SW480 (cell line): ENCODE measurements around the gene COL4A2.
"Not testable (repeated sequence)": the region's sequence is repeated elsewhere in the genome, so short reads cannot be mapped to it uniquely, and the experiment has no call there.

Source experiments
- DNase-seq: peaks from one replicate; pipeline ENCODE4 v3.0.0-alpha.2; 2016; ENCODE audit warnings: low spot score

Gene COL4A2

DNA sequence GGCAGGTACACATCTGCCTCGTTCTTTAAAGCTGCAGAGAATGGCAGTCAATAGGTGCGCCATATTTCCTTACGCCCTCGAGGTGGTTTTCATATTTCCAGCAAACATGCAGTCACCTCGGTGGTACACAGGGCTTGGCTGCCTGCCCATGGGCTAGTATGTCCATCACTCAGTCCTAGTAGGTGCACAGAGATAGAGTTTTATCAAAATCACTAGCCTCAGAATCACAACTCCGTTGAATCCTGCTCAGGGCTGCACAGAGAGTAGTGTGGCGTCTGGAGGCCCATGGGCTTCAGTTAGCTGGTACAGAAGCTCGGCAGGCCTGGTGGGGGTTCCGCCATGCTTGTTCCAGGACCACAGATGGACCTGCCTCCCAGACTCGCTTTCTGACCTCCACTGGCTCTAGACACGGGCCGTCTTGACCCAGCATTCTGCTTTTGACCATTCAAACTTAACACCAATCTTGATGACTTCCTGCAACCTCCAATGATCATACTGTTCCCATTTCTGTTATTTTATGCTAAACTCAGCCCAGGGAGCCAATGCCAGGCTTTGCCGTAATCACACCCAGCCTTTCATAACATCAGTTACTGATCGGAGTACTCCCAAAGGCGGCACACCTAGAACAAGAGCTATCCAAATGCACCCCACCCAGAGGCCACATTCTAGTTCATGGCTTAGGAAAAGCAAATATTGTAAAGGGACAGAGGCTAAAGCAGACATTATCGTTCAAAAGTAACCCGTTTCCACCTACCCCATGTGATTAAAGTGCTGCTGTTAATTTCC is 134.1 kb downstream of the COL4A2 start:
- no peak for DNase-seq

DNA sequence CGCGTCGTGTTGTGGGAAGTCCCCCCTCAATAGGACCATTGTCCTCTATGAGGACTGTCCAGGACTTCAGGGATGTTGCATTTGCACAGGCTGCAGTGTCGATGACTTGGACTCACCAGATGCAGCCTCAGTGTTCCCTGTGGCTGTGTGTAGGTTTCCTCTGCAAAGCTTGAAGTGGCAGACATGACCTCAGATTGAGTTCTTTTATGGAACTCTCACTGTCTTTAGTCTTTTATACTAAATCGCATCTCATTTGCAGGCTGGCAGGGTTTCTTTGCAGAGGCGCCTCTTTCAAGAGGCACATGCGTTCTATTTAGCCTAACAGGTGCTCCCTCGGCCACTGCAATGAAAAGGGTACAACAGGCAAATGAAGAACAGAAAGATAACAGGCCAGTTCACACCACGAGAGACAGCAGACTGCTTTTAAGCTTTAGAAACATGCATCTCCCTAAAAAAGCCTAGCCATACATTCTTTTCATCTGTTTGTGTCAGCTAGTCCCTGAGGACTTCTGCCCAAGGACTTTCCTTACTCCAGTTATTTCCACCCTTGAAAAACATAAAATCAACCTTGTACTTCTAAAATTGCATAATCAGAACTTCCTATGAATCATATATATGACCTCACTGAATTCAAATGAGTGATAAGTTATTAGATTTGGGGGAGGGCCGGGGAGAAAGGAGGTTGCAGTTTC is 136.0 kb downstream of the COL4A2 start:
- peak; percentile 41 for DNase-seq

DNA sequence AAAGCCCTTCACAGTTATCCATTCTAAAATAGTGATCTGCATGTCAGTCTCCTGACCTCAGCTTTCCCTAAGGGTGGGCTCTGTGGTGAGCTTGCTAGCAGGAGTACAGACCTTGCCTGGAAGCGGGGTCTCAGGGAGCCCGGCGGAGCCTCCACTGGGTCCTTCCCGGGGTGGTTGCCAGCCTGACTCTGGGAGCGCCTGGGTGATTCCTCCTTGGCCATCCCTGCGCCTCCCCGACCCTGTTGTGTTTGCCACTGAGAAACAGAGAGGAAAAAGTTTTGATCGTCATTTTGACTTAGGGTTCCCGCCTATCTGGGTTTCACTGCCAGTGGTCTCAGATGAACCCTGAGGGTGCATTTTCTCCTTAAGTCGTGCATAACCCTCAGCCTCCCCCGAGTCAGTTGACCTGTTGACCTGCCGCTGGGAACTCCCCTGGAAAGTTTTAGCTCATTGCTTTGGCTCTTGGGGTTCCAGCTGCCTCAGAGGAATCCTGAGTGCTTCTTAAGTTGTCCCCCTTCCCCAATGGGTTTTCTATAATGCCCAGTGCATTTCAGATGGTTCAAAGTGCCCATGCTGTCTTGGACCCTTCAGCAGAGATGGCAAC is 136.6 kb downstream of the COL4A2 start:
- no peak for DNase-seq

DNA sequence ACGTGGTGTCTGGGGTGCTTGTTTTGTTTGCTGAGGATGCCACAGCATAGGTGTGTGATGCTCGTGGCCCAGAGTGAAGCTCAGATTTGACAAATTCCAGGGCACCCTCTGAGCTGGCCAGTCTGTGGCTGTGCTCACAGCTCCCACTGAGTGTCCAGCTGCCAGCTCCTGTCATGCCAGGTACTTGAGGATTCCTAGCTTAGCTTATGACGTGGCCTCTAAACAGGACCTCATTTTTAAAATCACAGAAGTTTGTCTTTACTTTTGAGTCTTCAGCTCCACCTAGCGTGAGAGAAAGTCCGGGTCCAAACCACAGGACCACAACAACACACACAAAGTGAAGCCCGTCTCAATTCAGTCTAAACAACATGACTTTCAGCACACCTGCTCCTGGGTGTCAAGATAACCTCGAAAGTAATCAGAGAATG is 137.2 kb downstream of the COL4A2 start:
- peak; percentile 77 for DNase-seq

DNA sequence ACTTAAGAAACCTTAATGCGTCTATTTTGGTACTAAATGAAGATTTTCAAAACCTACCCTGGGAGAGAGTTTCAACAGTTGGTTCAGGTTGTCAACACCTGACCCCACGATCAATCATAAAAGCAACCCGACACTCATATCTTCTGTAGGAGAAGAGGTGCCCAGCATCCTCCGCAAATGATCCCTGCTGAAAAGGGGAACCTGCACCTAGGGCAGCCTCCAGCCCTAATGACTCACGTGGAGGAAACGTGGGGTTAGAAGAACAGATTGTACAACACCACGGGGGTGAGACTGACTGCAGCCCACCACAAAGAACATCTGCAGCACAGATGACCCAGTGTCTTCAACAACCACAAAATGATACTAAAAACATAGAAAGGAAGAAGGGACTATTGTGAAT is 138.1 kb downstream of the COL4A2 start:
- DNase-seq = no peak

DNA sequence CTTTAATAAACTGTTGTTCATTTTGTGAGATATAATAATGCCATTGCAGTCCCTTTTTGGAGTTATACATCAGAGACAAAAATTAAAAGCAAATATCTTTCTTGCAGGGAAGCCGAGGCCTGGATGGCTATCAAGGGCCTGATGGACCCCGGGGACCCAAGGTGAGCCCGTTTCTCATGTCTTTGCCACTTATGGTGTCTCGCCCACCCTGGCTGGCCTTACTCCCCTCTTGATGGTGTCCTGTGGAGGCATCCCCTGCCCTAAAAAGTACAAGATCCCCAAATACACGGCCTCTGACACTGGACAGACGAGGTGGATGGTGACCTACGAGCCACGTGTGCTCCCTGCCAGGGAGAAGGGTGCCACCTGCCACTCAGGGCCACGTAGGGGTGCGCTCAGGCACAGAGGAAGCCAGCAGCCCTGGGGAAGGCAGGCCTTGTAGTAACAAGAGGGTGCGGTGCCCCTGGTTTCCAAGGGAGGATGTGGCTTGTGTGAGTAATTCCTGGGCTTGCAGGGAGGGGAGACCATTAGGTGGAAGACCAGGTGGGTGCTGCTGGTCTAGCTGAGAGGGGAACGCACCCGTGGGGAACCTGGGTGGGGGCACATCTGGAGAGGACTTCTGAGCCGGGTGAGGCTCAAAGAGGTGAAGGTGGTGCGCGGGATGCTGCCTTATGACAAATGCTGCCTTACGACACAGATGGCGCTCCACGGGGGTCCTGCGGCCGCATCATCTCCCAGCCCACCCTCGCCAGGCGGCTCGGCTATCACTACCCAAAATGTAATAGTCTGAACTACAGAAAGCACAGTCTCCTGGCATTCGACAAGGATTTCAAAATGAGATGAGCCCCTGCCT is 138.9 kb downstream of the COL4A2 start:
- peak; percentile 65 for DNase-seq

DNA sequence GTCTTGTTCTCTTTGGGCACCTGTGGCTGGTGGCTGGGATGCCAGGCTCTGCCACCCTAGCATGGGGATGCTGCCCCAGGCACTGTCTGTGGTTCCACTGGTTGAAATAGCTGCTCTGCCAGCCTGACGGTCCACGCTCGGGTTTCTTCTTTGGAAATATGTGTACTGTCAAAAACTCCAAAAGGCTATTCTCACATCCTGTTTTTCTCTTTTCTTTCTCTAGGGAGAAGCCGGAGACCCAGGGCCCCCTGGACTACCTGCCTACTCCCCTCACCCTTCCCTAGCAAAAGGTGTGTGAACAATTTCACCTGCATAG is 139.4 kb downstream of the COL4A2 start:
- DNase-seq = no peak

DNA sequence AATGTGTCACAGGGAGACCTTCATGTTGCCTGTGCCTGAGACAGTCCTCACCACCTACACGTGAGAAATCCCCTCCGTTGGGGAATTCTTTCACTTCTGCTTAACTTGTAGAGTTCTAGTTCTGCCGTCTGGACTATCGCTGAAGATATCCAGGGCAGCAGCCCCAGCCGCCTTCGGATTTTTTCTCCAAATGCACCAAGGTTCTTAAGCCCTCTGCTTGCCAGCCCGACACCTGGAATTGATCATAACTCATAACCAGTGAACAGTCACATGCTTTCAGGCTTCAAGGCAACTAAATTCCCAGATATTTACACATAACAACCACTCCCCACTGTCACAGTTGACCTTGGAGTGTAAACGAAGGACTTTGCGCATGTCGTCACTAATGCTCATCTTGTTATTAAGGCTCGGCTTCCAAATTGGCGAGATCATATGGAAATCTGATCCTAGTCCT is 140.0 kb downstream of the COL4A2 start:
- no peak for DNase-seq

DNA sequence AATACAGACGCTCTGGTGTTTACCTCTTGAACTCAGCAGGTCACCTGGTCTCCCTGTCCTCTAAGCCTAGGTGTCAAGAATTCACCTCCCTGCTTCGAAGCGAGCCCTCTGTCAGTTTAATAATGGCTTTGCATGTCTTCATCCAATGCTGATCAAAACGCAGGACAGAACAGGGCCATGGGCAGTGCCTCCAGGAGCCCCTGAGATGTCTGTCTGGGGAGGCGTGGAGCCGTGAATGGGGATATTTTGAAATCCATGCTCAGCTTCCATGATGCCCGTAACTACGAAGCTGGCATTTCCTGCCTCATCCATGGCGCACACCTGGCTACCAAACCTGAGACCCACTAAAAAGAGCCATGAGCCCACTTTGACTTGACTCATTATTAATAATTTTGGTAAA is 140.7 kb downstream of the COL4A2 start:
- DNase-seq = no peak

DNA sequence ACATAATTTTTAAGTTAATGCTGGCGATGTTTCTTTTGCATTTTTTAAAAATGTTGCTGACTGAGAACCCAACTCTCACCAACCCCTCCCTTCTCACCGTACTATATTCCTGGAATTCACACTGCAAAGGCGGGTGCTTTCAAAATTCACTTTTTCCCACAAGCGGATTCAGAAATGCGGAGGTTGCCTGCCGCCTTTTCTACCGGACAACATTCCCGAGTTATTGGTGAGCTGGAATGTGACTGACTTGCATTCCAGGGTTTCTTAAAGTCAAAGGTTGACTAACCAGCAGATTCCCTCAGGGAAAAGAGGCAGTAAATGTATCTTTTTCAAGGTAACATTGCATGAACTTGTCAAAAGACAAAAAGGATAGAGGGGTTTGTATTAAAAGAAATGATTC is 141.1 kb downstream of the COL4A2 start:
- peak; percentile 76 for DNase-seq

DNA sequence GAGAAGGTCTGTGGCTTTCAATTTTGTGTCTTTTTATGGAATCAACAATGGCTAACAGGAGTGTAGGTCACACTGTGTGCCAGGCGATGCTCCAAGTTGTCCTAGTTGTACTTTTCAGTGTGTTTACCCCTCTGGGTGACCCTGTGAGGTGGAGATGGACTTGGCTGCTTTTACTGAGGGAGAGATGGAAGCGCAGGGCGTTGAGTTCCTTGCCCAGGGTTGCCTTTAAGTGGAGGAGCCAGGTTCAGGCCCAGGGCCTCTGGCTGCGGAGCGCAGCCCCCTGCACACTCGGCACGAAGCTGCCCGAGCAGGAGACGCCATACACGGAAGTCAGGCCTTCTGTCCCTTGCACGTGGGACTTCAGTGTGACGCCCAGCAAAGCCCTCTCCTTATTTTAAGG is 141.6 kb downstream of the COL4A2 start:
- DNase-seq = no peak

DNA sequence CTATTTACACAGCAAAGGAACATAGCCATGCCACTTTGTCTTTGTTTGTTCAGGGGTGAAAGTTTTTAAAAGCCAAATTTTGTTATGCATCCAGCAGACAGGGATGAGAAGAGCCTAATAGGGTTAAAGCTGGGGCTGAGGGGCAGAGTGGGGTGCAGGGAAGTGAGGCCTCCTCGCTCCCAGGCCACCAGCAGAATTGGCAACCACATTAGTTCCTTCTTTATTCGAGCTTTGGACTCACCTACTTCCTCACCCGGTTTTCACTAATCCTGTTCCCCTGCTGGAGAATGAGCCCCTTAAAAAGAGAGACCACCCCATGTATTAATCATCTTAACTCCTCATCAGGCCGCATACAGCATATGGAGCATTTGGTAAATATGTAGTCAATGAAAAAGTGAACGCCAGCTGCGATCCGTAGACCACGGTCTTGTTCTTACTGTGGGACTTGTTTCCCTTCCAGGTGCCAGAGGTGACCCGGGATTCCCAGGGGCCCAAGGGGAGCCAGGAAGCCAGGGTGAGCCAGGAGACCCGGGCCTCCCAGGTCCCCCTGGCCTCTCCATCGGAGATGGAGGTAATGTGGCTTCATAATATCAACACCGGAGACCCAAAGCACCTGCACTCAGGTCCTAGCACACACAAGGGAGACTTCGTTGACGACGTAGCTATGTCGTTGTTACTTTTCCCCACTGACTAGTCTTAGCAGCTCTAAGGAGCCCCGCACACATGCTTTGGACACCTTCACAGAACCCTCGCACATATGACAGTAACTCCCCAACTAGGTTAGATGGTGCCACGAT is 142.3 kb downstream of the COL4A2 start:
- DNase-seq = no peak

DNA sequence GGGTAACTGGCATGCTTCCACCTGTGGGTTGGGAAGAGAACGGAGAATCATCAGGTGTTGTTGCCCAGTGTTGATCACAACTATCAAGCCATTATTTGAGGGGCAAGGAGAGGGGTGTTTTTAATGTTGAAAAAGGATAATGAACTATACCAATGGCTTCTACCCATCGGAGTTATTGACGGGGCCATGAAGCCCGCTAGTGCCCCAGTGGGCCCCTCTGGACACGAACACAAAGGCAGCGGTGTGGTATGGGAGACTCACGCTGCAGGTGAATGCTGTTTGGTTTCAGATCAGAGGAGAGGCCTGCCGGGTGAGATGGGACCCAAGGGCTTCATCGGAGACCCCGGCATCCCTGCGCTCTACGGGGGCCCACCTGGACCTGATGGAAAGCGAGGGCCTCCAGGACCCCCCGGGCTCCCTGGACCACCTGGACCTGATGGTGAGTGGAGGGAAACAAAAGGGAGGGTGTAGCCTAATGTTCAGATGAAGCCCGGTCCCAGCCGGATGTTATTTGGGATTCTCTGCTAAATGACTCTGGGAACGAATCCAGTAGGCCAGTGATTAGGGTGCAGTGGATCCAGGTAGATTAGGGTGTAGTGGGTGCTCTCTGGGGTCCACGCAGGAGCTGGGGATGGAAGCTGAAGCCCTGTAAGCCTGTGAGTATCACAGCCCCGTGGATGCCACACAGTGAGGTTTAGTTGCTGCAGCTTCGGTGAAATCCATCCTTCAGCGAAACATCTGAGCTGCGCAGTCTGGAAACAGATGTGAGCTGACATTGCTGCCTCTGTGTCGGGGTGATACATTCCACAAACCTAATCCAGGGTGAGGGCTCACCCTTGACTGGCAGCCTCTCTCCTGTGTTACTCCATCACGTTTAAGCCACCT is 143.2 kb downstream of the COL4A2 start:
- DNase-seq = no peak

DNA sequence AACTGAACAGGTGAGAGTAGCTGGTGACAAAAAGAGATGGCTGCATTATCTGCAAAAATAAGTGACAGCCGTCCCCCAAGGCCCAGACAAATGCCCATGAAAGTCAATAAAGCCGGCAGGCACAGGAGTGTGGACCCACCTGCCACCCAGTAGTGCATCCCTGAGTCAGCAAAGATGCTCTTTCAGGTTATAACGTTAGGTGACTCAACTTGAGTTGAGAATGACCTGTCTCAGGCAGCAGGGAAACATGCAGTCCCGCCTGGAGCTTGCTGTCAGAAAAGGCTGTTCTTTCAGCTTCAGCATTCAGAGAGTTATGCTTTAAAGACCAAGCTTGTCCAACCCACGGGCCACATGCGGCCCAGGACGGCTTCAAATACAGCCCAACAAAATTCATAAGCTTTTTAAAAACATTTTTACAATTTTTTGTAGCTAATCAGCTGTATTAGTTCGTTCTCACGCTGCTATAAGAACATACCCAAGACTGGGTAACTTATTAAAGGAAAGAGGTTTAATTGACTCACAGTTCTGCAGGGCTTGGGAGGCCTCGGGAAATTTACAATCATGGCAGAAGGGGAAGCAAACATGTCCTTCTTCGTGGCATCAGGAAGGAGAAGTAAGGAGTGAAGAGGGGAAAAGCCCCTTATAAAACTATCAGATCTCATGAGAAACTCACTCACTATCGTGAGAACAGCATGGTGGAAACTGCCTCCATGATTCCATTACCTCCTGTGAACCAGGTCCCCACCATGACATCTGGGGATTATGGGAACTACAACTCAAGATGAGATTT is 144.1 kb downstream of the COL4A2 start:
- no peak for DNase-seq

DNA sequence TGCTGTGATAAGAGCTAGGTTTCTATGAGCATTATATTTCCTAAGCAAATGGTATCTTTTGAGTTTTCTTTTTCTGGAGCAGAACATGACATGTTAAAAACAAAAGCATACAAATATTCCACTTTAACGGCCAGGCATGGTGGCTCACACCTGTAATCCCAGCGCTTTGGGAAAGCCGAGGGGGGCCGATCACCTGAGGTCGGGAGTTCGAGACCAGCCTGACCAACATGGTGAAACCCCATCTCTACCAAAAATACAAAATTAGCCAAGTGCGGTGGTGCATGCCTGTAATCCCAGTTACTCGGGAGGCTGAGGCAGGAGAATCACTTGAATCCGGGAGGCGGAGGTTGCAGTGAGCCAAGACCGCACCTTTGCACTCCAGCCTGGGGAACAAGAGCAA is 146.0 kb downstream of the COL4A2 start:
- DNase-seq = not testable (repeated sequence)

DNA sequence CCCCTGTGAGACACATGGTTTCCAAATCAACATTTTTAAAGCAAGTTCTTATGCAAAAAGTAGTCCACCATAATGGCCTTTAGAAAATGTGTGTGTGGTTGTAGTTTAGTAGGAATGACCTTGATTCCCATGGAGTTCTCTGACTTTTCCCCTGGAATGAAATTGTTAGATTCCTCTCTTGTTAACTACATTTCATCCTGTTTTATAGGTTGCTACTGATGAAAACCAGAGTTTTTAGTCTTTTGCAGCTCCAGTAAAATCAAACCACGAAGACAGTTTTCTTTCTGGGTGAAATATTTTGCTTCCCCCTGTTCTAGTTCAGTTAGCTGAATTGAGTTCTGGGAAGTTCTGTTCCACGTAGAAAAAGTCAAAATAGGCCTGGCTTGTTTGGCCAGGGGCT is 146.7 kb downstream of the COL4A2 start:
- DNase-seq = no peak

DNA sequence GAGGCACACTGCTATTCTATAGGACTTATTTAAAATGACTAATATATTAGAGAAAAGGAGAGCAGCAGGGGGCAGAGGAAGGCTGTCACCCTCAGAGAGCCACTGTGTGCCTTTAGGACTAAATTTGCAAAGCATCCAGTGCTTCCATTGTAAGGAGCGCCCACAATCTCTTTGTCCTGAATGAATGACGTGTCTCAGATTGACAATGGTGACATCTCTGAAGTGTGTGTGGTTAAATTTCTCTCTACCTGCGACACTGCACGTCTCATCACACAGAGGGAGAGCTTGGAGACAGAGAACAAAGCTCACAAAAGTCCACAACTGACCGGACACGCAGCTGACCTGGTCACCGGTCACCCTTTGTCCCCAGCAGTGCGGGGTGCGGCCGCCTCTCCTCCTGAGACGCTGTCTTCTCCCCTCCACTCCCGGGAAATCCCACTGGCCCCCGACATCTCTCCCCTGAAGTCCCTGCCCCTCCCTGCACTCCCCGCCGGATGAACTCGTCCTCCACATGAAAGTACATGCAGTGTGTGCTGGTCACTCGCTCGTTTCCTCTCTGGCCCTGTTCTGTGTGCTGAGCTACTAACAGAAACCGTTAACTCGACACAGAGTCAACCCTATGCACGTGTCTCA is 147.3 kb downstream of the COL4A2 start:
- DNase-seq = no peak

DNA sequence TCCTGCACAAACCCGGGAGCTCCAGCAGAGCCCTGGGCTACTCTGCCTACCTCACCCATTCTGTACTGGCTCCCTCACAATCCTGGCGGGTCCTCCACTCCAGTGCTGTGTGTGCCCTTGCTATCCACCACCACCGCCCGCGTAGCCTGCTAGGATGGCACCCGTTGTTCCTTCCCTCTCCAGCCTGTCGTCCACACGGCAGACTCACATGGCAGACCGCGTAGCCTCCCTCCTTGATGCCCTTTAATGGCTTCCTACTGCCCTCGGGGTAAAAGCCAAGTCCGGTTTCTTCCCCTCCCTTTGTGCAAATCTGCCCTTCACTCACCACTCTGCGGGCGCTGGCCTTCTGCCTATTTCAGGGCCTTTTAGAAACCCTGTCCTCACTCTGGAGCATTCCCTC is 147.9 kb downstream of the COL4A2 start:
- no peak for DNase-seq

DNA sequence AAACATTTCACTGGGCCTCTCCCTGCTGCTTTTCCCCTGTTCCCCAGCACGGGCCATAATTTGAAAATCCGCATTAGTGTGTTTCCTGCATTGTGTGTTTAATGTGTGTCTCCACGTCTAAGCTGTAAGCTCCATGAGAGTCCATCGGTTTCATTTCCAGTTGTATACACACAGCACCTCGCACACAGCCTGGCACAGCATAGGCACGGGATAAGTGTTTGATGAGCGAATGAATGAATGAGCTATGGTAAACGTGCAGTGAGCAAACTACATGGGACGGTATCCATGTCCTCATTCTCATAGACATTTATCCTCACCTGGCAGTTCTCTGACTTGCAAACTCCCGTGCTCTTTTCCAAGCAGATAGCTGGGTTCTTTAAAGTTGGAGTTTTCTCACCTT is 148.4 kb downstream of the COL4A2 start:
- DNase-seq = no peak
